Measurements from ENCODE around the gene TMEM37. TPM values are rescaled to one million over a fixed set of nuclear protein-coding genes. Genes with fewer than 3 reads are reported as not detected.

The TMEM37 gene
- total and polyA plus RNA-seq, 9 of the 15 experiments (the other 6 are each of a cell fraction or from before 2014, with no cell fraction given), result 0.03 to 0.64 (median 0.31) TPM; not detected in 1

DNA sequence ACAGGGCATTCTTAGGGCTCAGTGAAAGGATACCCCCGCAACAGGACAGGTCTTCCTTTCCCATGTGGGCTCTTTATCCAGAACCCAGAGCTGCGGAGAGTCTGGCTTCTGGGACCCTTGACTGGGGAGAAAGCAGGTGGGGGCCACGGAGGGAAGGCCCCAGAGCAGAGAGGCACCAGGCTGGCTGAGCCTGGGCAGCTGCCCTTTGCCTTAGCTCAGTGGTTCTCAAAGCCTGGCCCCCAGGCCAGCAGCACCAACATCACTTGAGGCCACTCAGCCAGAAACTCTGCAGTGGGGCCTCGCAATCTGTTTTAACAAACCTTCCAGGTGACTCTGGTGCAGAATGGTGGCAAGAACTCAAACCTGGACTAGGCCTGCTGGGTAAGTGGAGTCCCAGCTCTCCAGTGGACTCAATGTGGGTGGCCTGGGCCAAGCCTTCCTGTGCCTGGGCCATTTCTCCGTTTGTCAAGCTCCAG lies 1.6 kb upstream of the TMEM37 start:
- Histone ChIP-seq H3K9me1 (ENCODE audit: control insufficient read depth, insufficient read depth, low read length) (no peaks in the 10 kb centered on the region), H3K79me2 (ENCODE audit: control insufficient read depth, insufficient read depth, low read length) (no peaks in the 10 kb centered on the region), H4K20me1 (replicated peaks; ENCODE audit: control insufficient read depth, insufficient read depth, low read length) (0 out of 2 replicates have a peak, but pooled peaks cover 3% of the 10 kb centered on the region), H3K36me3 (ENCODE audit: control insufficient read depth, insufficient read depth, low read length) (no peaks in the 10 kb centered on the region), H3K4me3 (no peak overlapping the region), H3K9ac (ENCODE audit: insufficient read depth in 1 of 2, low read depth in 2 of 2, low read length in 2 of 2) (peak overlapping the region in 1 of 2 experiments; percentile 78; a peak in 2 of 4 replicates), H3K9me3 (replicated peaks; ENCODE audit: control insufficient read depth, insufficient read depth, low read depth, low read length) (no peaks in the 10 kb centered on the region), H3K4me1 (replicated peaks in 1 of 2; ENCODE audit: control insufficient read depth in 2 of 2, insufficient read depth in 2 of 2, low read length in 2 of 2) (peaks cover 9 to 33% of the 10 kb centered on the region in 2 experiments), H2AFZ (ENCODE audit: low read depth, low read length) (no peak overlapping the region), H3K27me3 (ENCODE audit: control insufficient read depth in 2 of 2, insufficient read depth in 2 of 2, low read length in 2 of 2) (peaks cover 9 to 26% of the 10 kb centered on the region in 2 experiments; a peak in 4 of 5 replicates), H3K4me2 (ENCODE audit: insufficient read depth, low read length) (no peak overlapping the region), H3K27ac (ENCODE audit: extremely low read depth, low read depth, low read length) (no peak overlapping the region)
- in situ Hi-C loops (cut with MboI), result no loop called here
- DNase-seq (ENCODE audit: extremely low read depth in 1 of 4, low spot score in 3 of 4) (no peak), FAIRE-seq (no peak), ATAC-seq (no peak)
- ChIA-PET CTCF (ENCODE audit: low intra/inter-chr PET ratio) (no interaction called here), POLR2A (interaction anchor here (0.6 to 1.6 kb wide), 2 partner anchors 13 to 86 kb away, joined by 3 read pairs; no protein-coding TSS in a partner anchor)
- intact Hi-C loops (cut with micrococcal nuclease), result no loop called here
- TF ChIP-seq RCOR1 (IDR thresholded peaks at IDR 0.05; ENCODE audit: borderline replicate concordance in 1 of 2, low read depth in 2 of 2, low read length in 2 of 2) (no peak), FOXM1 (IDR thresholded peaks at IDR 0.05; ENCODE audit: low read depth) (no peak), FOXM1 (CRISPR knock-in tag; IDR thresholded peaks at IDR 0.05; ENCODE audit: low read depth) (no peak), ID3 (CRISPR knock-in tag; IDR thresholded peaks at IDR 0.05) (no peak), ID3 (tag; IDR thresholded peaks at IDR 0.05) (no peak), ZFP36 (IDR thresholded peaks at IDR 0.05; ENCODE audit: low read depth, low read length, partially characterized antibody) (no peak), YBX1 (IDR thresholded peaks at IDR 0.05) (no peak), ZNF592 (IDR thresholded peaks at IDR 0.05) (no peak), SMARCE1 (IDR thresholded peaks at IDR 0.05) (no peak)
- TF ChIP-seq, protein P1, sequence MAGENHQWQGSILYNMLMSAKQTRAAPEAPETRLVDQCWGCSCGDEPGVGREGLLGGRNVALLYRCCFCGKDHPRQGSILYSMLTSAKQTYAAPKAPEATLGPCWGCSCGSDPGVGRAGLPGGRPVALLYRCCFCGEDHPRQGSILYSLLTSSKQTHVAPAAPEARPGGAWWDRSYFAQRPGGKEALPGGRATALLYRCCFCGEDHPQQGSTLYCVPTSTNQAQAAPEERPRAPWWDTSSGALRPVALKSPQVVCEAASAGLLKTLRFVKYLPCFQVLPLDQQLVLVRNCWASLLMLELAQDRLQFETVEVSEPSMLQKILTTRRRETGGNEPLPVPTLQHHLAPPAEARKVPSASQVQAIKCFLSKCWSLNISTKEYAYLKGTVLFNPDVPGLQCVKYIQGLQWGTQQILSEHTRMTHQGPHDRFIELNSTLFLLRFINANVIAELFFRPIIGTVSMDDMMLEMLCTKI (IDR thresholded peaks at IDR 0.05; ENCODE audit: partially characterized antibody), result no peak
- no TSS peak for BruUV-seq (replicated peaks)
- 74% methylated on average over 4 of the region's 5 CpGs for WGBS (ENCODE audit: insufficient coverage, low coverage, missing lambda C conversion rate)

All from K562 (cell line).